ENCODE results near the gene ZNF544. TPM values are rescaled to one million over a fixed set of nuclear protein-coding genes. Genes with fewer than 3 reads are reported as not detected.

The ZNF544 gene
- total and polyA plus RNA-seq, 2 of the 8 experiments (the other 6 are each of a cell fraction or from before 2014, with no cell fraction given): 48.8 to 60.8 TPM

- H3K14ac ChIP-seq (ENCODE audit: insufficient read length): no peak overlapping the region
- H2BK15ac ChIP-seq (ENCODE audit: low read length): no peak overlapping the region
- no peak overlapping the region for H3K23ac ChIP-seq (ENCODE audit: insufficient read length)
- no peak overlapping the region for H3K9ac ChIP-seq (replicated peaks in 1 of 4; ENCODE audit: extremely low read depth in 1 of 4, low read depth in 3 of 4, low read length in 3 of 4)
- H3K4me3 ChIP-seq (ENCODE audit: extremely low read depth in 1 of 4, insufficient read depth in 2 of 4, low read depth in 3 of 4, low read length in 4 of 4): peak overlapping the region in 1 of 4 experiments; percentile 22; a peak in 1 of 8 replicates
- H3K9me3 ChIP-seq (ENCODE audit: insufficient read depth in 2 of 2, low read depth in 1 of 2, low read length in 1 of 2): peaks cover 94 to 97% of the 10 kb centered on the region in 2 experiments
- DNase-seq (ENCODE audit: low read depth in 1 of 2, low spot score in 2 of 2) (no peak), FAIRE-seq (peak; percentile 45)
- no peak overlapping the region for H3K4me2 ChIP-seq (ENCODE audit: insufficient read depth in 1 of 2, low read depth in 2 of 2, low read length in 2 of 2)
- H2BK12ac ChIP-seq (ENCODE audit: low read depth, low read length): no peak overlapping the region
- H3K56ac ChIP-seq (replicated peaks; ENCODE audit: insufficient read length, low read depth, low read length): no peak overlapping the region
- no peaks in the 10 kb centered on the region for H3K4me1 ChIP-seq (replicated peaks in 1 of 4; ENCODE audit: control insufficient read depth in 3 of 4, insufficient read depth in 4 of 4, low read length in 3 of 4)
- no peak overlapping the region for H4K5ac ChIP-seq (ENCODE audit: insufficient read length, low read depth, low read length)
- H2BK20ac ChIP-seq (ENCODE audit: low read length): no peak overlapping the region
- no peak overlapping the region for H4K91ac ChIP-seq (replicated peaks; ENCODE audit: insufficient read length, low read length)
- H2AFZ ChIP-seq (ENCODE audit: low read length): no peak overlapping the region
- no peak overlapping the region for H4K8ac ChIP-seq (ENCODE audit: extremely low read depth, insufficient read depth, low read length)
- WGBS, 2 experiments (ENCODE audit: extremely low coverage in 1 of 2, insufficient coverage in 1 of 2, insufficient read length in 1 of 2, insufficient replicate concordance in 2 of 2, low coverage in 1 of 2, low lambda C conversion rate in 2 of 2, missing lambda C conversion rate in 1 of 2): 78% methylated on average over 6 of the region's 6 CpGs; no CpG with 5 or more reads in 1 of the 2 experiments
- ChIA-PET POLR2A (ENCODE audit: partially characterized antibody) (interaction anchor here (2.8 kb wide), 1 partner anchor 10 kb away, joined by 8 read pairs; no protein-coding TSS in a partner anchor), CTCF (ENCODE audit: partially characterized antibody) (no interaction called here)
- no peak overlapping the region for H3K18ac ChIP-seq (ENCODE audit: extremely low read depth, low read length)
- H3K79me1 ChIP-seq (ENCODE audit: low read depth, low read length): no peaks in the 10 kb centered on the region; the same call in 1 of the 2 replicates
- peaks cover 20 to 98% (median 63%) of the 10 kb centered on the region in 4 experiments for H3K36me3 ChIP-seq (ENCODE audit: control insufficient read depth in 2 of 4, insufficient read depth in 4 of 4, low read length in 3 of 4)
- no peaks in the 10 kb centered on the region for H4K20me1 ChIP-seq (replicated peaks in 1 of 2; ENCODE audit: control insufficient read depth in 1 of 2, insufficient read depth in 2 of 2, low read length in 2 of 2)
- H3K79me2 ChIP-seq (ENCODE audit: control insufficient read depth in 1 of 2, insufficient read depth in 2 of 2, low read length in 2 of 2): no peaks in the 10 kb centered on the region; a peak in 1 of 4 replicates
- H3K4ac ChIP-seq (replicated peaks; ENCODE audit: insufficient read length, low read depth, low read length): no peak overlapping the region
- no peak overlapping the region for H2BK5ac ChIP-seq (ENCODE audit: low read depth, low read length)
- H3K27ac ChIP-seq (ENCODE audit: low read depth, low read length): no peak overlapping the region
- no peaks in the 10 kb centered on the region; a peak in 1 of 7 replicates for H3K27me3 ChIP-seq (replicated peaks in 1 of 4; ENCODE audit: control insufficient read depth in 3 of 4, extremely low read depth in 1 of 4, insufficient read depth in 3 of 4, low read length in 3 of 4)
- TF ChIP-seq ZNF274 (IDR thresholded peaks at IDR 0.05; ENCODE audit: borderline replicate concordance, extremely low read depth, low read length): peak; percentile 100
- no peak for TF ChIP-seq MAX (IDR thresholded peaks at IDR 0.05)
- no peak for TF ChIP-seq EZH2 (IDR thresholded peaks at IDR 0.05; ENCODE audit: low read depth, low read length, severe bottlenecking)
- H3K23me2 ChIP-seq (ENCODE audit: low read depth, low read length): no peaks in the 10 kb centered on the region; the same call in 1 of the 2 replicates
- H2BK120ac ChIP-seq (replicated peaks; ENCODE audit: low read depth, low read length): no peak overlapping the region
- H2AK5ac ChIP-seq (ENCODE audit: low read depth, low read length): no peak overlapping the region
Observed at GRCh38 chr19:58196901-58197616, 31.7 kb upstream of the ZNF544 start.

Data from H1 (cell line).